ENCODE data around the gene COL21A1.

DNA sequence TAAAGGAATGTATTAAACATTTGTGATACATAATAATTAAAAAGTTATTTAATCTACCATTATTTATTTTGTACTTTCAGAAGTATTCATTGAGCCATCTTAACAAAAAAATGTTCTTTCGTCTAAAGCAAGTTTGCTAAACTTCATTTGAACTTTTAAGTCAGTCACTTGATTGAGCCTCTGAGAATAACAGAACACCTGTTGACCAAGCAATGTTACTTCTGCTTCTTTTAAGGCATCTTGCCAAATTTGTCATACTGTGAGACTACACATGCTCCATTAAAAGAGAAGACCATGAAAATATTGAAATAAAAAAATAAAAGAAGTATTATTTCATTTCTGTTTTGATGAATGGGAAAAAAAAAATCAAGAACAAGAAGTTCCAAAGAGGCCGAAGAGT lies 230.2 kb downstream of the COL21A1 start:
- TF ChIP-seq CTCF (conservative IDR thresholded peaks at IDR 0.05; ENCODE audit: low read depth, low read length) = no peak
- TF ChIP-seq EZH2 (IDR thresholded peaks at IDR 0.05; ENCODE audit: borderline replicate concordance, low read depth, low read length, poor library complexity, severe bottlenecking) = no peak

All from A673 (cell line).